ENCODE measurements around the gene ZSCAN26.

ZSCAN26 gene

GRCh38 chr6:28326371-28326948 lies 59.5 kb downstream of the ZSCAN26 start:
- DNase-seq: no peak
